ENCODE data around the gene MCAT.
"Not testable (repeated sequence)": the region's sequence is repeated elsewhere in the genome, so short reads cannot be mapped to it uniquely, and the experiment has no call there.

MCAT gene

GRCh38 chr22:43152357-43153071 lies 9.3 kb upstream of the MCAT start:
- DNase-seq: peak; percentile 31

DNA sequence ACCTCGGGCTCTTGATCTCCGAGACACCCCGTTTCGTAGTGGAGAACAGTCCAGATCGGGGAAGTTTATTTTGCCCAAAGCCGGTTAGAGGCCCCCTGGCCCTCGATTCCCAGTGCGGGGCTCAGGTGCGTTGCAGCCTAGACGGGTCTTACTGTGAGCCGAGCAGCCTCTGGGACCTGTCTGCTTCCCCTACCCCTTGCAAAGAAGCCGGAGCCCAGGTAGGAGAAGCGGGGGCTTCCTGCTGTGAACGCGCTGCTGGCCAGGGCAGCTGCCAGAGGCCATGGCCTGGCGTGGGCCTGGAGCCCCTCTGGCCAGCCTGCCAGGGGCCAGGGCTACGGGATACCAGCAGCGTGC lies 8.8 kb upstream of the MCAT start:
- no peak for DNase-seq

- peak; percentile 13 for DNase-seq
Measured at GRCh38 chr22:43151251-43152002, 8.2 kb upstream of the MCAT start, which contains the start of gene TSPO. TSS of gene TSPO (plus strand) at chr22:43151559. CDS start at chr22:43159239, 7,680 bp downstream.

DNA sequence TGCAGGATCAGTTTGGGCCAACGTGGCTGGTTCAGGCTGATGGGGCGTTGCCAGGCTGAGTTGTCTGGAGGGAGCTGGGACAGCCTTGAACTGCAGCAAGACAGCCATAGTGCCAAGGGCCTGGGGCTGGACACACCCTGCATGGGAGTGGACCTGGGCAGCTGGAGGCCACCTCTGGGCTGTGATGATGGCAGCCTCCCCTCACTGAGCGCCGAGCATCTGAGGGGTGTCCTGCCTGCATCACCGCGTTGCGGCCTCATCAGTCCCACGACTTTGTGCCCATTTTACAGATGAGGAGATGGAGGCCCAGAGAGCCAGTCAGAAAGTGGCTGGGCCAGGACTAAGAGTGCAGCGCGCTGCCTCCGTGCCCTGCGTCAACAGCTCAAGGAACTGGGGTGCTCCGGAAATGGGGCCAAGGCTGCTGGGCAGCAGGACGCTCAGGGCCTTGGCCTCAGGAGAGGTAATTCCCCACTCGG lies 7.6 kb upstream of the MCAT start:
- DNase-seq: no peak

DNA sequence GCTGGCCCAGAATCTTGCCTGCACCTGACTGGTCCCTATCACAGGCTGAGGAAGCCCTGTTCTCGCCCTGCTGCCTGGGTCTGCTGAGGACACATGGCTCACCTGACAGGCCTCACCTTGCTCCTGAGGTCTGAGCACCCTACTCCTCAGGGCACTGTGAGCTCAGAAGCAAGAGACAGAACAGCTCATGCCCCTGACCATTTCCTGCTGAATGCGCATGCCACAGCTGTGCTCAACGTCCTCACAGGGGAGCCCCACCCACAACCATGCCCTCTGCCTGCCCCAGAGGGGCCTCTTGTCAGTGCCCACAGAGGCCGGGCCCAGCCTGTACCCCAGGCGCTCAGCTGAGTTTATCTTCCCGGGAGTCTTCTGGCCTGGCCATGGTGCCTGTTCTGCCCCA lies 5.4 kb upstream of the MCAT start:
- no peak for DNase-seq

DNA sequence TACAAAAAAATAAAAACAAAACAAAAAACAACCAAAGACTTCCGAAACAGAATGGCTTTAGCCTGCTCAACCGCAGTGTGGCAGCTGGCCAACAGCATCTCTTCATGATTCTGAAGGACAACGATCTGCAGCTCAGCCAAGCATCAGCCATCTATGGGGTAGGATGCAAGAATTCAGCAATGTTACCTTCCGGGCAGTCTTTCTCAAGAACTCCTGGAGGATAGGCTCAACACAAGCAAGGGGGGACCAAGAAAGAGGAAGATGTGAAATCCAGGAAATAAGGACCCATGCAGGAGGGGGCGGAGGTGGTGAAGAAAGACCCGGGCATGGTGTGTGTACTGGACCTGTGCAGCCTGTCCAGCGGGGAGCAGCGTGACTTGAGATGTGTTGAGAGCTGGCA lies 4.6 kb upstream of the MCAT start:
- no peak for DNase-seq

GRCh38 chr22:43146332-43146731 lies 3.1 kb upstream of the MCAT start:
- not testable (repeated sequence) for DNase-seq

GRCh38 chr22:43145371-43145770 lies 2.2 kb upstream of the MCAT start:
- DNase-seq: not testable (repeated sequence)

GRCh38 chr22:43144949-43145348 lies 1.8 kb upstream of the MCAT start:
- DNase-seq: no peak

- no peak for DNase-seq
Measured at GRCh38 chr22:43136801-43137200, 6.4 kb downstream of the MCAT start.

- DNase-seq: no peak
Measured at GRCh38 chr22:43136255-43136654, 6.9 kb downstream of the MCAT start.

- no peak for DNase-seq
Measured at GRCh38 chr22:43135565-43135964, 7.6 kb downstream of the MCAT start.

- no peak for DNase-seq
Measured at GRCh38 chr22:43134553-43134952, 8.6 kb downstream of the MCAT start.

DNA sequence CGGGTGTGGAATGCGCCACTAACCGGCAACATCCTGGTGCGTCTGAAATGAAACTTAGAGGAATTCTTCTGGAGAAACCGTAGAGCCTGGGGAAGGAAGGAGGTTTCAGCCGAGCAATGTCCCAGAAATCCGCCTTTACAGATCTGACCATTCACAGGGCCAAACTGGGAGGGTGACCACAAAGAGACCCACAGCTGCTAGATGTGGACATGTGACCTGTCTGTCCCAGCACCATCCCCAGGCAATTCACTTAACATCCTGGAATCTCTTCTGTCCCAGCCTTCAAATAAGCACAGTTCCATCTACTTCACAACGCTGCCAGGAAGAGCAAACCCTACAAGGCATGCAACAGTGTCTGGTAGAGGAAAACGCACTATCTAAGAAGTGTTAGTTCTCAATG lies 9.8 kb downstream of the MCAT start:
- DNase-seq: no peak

GRCh38 chr22:43131773-43132501 lies 11.3 kb downstream of the MCAT start:
- DNase-seq: no peak

GRCh38 chr22:43129426-43130425 lies 13.5 kb downstream of the MCAT start:
- no peak for DNase-seq

DNA sequence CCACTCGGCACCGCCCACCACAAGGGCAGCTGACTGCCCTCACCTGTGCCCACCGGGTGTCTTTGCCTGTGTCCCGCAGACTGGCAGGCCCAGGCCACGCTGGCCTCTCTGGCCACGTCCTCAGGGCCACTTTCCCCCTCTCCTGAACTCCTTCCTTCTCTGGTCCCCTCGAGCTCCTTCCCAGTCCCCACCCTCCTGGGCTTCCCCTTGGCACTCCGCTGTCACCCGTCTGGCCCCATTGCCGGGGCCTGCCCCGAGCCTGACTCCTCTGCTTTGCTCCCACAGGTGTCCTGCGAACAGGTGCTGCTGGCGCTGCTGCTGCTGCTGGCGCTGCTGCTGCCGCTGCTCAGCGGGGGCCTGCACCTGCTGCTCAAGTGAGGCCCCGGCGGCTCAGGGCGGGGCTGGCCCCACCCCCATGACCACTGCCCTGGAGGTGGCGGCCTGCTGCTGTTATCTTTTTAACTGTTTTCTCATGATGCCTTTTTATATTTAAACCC lies 14.2 kb downstream of the MCAT start:
- no peak for DNase-seq

GRCh38 chr22:43128116-43128515 lies 15.1 kb downstream of the MCAT start:
- DNase-seq: no peak

- no peak for DNase-seq
Measured at GRCh38 chr22:43127166-43127908, 15.9 kb downstream of the MCAT start.

DNA sequence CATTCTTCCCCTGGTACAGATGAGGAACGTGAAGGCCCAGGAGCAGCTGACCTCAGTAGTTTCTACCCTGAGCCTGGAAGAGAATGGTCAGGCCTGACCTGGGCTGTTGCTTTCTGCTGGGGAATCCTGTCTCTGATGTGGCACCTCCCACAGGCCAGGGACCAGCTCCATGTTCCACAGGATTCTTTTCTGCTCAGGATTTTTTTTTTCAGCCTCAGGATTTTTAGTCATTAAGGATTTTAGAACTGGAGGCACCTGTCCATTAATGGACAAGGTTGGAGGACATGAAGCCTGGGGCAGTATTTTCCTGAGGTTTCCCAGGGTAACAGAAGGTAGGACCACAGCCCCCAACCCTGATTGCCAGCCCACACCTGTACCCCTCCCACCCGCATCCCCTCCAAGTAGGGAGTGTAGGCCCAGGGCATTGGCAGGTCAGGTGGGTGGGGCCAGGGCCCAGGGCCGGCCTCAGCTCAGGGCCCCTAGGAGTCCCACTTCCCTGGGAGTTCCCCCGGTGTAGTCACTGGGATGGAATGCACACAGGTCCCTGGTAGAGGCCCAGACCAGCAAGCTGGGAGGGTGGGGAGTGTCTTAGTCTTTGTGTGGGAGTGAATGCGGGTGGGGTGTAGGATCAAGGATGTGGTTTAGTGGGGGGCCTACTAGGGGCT lies 16.6 kb downstream of the MCAT start:
- no peak for DNase-seq

DNA sequence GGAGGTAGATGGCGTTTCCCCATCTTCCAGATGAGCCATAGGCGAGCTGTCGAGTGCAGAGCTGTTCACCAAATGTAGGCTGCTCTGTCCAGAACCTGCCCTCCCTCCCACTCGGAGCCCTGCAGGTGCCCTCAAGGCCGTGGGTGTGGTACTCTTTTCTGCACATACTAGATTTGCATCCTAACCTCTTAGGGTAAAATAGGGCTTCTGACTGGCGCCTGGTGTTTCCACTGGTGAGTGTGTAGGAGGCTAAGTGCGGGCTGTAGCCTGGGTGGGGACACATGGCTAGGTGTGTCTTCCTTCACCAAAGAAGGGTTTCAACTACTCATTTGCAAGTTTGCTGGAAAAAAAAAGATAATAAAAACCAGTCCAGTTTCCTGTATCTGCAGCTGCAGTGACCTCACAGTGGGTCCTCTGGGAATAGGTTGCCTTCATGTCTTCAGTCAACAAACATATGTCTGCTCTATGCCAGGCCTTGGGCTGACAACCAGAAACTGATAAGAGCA lies 24.2 kb downstream of the MCAT start:
- no peak for DNase-seq
